ENCODE measurements around the gene IFIT2.
"Not testable (repeated sequence)": the region's sequence is repeated elsewhere in the genome, so short reads cannot be mapped to it uniquely, and the experiment has no call there.

IFIT2 gene

GRCh38 chr10:89301721-89302445 lies at the start of gene IFIT2:
IFIT2 (plus strand) TSS chr10:89302046; CDS start chr10:89302124, 78 bp downstream.
- no peak for DNase-seq (ENCODE audit: low spot score)

GRCh38 chr10:89252225-89252585 lies 49.6 kb upstream of the IFIT2 start:
- no peak for DNase-seq (ENCODE audit: low spot score)

- DNase-seq (ENCODE audit: low spot score), result not testable (repeated sequence)
Measured at GRCh38 chr10:89255091-89255579, 46.7 kb upstream of the IFIT2 start.

- no peak for DNase-seq (ENCODE audit: low spot score)
Measured at GRCh38 chr10:89255793-89256192, 46.1 kb upstream of the IFIT2 start.

- DNase-seq (ENCODE audit: low spot score), result no peak
Measured at GRCh38 chr10:89256340-89256739, 45.5 kb upstream of the IFIT2 start.

- no peak for DNase-seq (ENCODE audit: low spot score)
Measured at GRCh38 chr10:89256962-89257361, 44.9 kb upstream of the IFIT2 start.

- DNase-seq (ENCODE audit: low spot score), result no peak
Measured at GRCh38 chr10:89257581-89257980, 44.3 kb upstream of the IFIT2 start.

- DNase-seq (ENCODE audit: low spot score), result no peak
Measured at GRCh38 chr10:89258881-89259280, 43.0 kb upstream of the IFIT2 start.

- DNase-seq (ENCODE audit: low spot score), result no peak
Measured at GRCh38 chr10:89262086-89263051, 39.5 kb upstream of the IFIT2 start.

GRCh38 chr10:89263091-89263490 lies 38.8 kb upstream of the IFIT2 start:
- DNase-seq (ENCODE audit: low spot score), result no peak

- DNase-seq (ENCODE audit: low spot score), result no peak
Measured at GRCh38 chr10:89263531-89263930, 38.3 kb upstream of the IFIT2 start.

GRCh38 chr10:89266721-89267453 lies 35.0 kb upstream of the IFIT2 start:
- DNase-seq (ENCODE audit: low spot score), result no peak

GRCh38 chr10:89269433-89270152 lies 32.3 kb upstream of the IFIT2 start:
- DNase-seq (ENCODE audit: low spot score), result no peak

GRCh38 chr10:89270153-89270483 lies 31.7 kb upstream of the IFIT2 start:
- no peak for DNase-seq (ENCODE audit: low spot score)

GRCh38 chr10:89271532-89271931 lies 30.3 kb upstream of the IFIT2 start:
- no peak for DNase-seq (ENCODE audit: low spot score)

- no peak for DNase-seq (ENCODE audit: low spot score)
Measured at GRCh38 chr10:89273680-89274079, 28.2 kb upstream of the IFIT2 start.

- no peak for DNase-seq (ENCODE audit: low spot score)
Measured at GRCh38 chr10:89274928-89275327, 26.9 kb upstream of the IFIT2 start.

GRCh38 chr10:89275383-89275782 lies 26.5 kb upstream of the IFIT2 start:
- DNase-seq (ENCODE audit: low spot score), result no peak

- no peak for DNase-seq (ENCODE audit: low spot score)
Measured at GRCh38 chr10:89278034-89278535, 23.8 kb upstream of the IFIT2 start.

- no peak for DNase-seq (ENCODE audit: low spot score)
Measured at GRCh38 chr10:89278900-89279392, 22.9 kb upstream of the IFIT2 start.

GRCh38 chr10:89279421-89279869 lies 22.4 kb upstream of the IFIT2 start:
- DNase-seq (ENCODE audit: low spot score), result no peak
